ENCODE results near the gene MYO15A.
"Not testable (repeated sequence)": the region's sequence is repeated elsewhere in the genome, so short reads cannot be mapped to it uniquely, and the experiment has no call there.

MYO15A gene

GRCh38 chr17:18184143-18185031 lies 75.8 kb downstream of the MYO15A start:
- DNase-seq (ENCODE audit: low read depth), result peak; percentile 56

DNA sequence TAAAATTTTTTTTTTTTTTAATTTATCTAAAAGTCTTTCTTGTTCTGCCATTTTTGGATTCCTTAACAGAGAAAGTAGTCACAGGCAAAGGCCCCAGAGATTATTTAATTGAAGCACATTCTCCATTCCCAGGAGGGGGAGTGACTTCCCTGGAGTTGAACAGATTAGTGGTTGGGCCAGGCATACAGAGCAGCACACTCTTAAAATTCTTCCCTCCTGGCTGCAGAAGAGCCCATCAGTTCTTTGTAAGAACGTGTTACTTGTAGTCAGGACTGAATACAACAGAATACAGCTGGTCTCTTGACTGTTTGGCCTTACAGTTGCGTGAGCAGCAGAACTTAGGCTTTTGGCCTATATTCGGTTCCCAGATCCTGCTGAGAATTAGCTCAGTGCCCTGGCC lies 76.8 kb downstream of the MYO15A start:
- peak; percentile 49 for DNase-seq (ENCODE audit: low read depth)

- DNase-seq (ENCODE audit: low read depth), result peak; percentile 27
These were observed 77.5 kb downstream of the MYO15A start for GRCh38 chr17:18185832-18186626.

GRCh38 chr17:18186627-18186982 lies 78.0 kb downstream of the MYO15A start:
- peak; percentile 28 for DNase-seq (ENCODE audit: low read depth)

DNA sequence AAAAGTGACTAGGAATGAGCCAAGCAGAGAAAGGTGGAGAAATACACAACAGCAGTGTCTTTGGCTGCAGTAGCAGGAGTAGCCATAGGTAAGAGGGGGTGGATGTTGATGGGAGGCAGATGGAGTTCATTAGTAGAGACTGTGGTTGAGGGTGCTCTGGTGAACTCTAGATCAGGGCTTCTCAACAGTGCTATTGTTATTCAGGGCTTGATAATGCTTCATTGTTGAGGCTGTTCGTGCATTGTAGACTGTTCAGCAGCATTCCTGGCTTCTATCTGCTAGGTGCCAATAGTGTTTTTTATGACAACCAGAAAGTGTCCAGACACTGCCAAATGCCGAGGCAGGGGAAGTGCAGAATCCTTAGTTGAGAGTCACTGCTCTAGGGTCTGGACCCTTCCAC lies 78.7 kb downstream of the MYO15A start:
- no peak for DNase-seq (ENCODE audit: low read depth)

DNA sequence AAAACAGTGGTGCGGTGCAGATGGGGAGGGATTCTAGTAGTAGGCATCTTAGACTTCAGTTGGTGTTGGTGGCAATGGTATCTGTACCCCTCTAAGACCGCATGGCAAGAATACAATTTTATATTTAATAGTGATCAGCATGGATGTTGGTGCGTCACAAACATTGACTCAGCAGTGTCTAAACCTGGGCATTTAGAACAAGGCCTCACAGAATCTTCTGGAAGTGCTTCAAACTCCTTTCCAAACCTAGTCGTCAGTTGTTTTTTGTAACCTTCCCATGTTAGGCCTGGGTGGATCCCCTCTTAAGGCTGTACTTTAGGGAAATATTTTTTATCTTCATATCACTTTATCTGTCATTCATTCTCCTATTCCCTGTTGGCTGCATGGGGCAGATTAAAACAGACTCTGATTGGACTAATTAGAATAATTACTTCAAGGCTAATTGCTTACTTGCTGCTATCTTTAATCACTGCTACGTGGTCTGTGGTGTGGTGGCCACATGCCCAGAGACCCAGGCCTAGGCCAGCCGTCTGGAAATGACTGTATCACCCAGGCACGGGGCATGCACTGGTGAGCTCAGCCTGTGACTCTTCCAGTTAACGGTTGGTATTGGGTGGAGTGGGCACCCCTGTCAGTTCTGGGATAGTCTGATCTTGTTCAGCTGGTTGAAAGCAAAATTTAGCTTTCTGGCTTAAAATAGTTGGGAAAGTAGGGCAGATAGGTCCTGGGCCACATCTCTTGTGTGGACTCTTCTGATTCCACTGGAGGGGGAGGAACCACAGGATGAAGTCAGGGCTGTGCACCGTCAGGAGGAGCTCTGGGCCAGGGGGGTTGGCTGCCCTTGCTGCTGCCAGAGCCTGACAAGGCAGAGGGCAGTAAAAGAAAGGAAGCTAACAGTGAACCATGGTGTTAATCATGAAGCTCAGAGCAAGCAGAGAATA lies 79.5 kb downstream of the MYO15A start:
- DNase-seq (ENCODE audit: low read depth), result peak; percentile 47

DNA sequence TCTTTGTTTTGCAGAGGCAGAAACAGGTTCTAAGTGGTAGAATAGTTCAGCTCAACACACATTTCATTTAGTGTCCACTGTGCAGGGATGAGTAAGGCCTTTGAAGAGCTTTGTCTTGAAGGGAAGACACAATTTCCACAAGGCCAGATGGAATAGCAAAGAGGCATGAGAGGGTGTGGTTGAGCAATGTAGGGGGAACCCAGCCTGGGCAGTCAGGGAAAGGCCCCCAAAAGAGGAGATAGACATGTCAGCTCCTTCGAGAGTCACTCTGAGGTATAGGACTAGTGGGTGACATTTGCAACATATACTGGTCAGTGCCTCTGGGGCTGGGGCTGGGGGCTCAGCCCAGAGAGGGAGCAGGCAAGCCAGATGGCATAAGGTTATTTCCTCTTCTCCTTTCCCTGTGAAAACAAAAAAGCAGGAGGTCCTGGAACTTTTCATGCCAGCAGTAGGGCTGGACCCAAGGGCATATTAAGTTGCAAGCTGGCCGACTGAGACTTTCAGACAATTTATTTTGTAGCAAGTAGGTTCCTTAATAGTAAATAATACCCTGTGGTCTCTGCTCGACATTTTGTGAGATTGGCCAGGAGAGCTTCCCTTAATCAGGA lies 82.2 kb downstream of the MYO15A start:
- DNase-seq (ENCODE audit: low read depth), result no peak

GRCh38 chr17:18191236-18191667 lies 82.7 kb downstream of the MYO15A start:
- DNase-seq (ENCODE audit: low read depth), result no peak

- no peak for DNase-seq (ENCODE audit: low read depth)
These were observed 83.4 kb downstream of the MYO15A start for GRCh38 chr17:18191967-18192366.

DNA sequence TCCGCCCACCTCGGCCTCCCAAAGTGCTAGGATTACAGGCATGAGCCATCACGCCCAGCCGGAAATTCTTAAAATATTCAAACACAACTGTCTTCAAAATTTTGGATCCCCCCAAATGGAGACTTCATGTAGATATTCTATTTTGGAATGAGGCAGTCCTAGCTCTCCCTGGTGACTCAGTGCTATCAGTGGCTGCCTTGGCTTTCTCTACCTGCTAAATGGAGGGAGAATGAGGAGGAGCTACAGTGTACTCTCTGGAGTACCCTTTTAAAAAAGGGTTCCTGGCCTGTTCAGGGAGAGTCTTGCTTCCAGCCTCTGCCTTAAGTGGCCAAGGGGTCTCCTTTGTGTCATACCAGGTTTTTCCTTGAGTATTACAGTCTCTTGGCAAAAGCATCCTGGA lies 85.8 kb downstream of the MYO15A start:
- no peak for DNase-seq (ENCODE audit: low read depth)

DNA sequence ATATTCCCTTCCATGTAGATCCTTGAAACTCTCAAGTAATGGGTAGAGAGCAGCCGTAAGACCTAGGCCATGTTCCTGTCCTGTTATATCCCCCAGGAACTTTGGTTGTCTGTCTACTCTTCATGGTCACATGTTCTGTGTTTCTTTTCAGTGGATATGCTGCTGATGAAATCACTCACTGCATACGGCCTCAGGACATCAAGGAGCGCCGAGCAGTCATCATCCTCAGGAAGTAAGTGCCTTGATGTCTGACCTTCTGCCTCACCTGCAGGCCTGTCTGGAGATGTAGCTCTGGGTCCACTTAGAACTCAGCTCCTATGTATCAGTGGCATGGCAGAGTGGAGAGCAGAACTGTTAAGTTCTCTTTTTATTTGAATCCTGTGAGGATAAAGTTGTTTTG lies 86.2 kb downstream of the MYO15A start:
- no peak for DNase-seq (ENCODE audit: low read depth)

DNA sequence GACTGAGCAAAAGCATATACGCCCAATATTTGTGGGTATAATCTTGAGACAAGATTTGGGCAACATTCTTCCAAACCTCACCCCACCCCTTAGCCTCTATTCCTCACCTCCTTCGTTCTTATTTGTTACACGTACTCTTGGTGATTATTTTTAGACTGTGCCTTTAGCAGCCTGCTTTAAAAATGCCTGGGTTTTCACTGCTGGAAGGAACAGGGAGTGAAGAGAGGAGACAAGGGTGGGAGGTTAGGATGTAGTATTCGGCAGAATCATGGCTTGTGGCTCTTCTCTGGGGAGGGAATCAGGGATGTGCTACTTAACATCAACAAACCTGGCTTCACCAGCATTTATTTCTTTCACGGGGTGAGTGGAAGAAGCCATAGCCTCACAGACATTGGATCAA lies 86.7 kb downstream of the MYO15A start:
- no peak for DNase-seq (ENCODE audit: low read depth)

DNA sequence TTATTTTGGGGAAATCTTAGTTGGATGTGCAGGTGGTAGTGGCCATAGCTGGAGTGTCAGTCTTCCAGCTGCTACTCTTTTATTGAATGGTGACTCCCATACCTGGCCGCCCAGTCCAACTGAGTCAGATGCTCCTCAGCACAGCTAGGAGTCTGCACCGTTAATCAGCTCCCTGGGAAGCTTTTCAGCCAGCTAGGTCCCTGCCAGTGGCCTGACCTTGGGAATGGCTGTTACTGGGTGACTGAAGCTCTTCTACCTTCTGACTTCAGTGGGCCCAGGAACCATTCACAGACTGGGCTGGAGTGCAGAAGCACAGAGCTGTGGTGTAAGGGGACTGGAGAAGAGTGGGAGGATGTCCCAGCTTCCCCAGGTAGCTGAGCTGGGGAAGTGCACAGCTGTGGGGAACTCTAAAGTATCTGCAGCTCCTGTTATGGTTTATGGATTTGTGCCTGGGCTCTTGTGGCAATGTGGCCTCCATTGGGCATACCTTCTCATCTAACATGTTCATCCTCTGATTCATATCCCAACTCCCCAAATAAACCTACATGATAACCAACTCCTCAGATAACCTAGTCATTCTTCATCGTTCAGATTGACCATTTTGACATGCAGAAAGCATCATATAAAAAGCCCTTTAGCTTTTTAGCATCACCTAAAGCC lies 89.1 kb downstream of the MYO15A start:
- no peak for DNase-seq (ENCODE audit: low read depth)

DNA sequence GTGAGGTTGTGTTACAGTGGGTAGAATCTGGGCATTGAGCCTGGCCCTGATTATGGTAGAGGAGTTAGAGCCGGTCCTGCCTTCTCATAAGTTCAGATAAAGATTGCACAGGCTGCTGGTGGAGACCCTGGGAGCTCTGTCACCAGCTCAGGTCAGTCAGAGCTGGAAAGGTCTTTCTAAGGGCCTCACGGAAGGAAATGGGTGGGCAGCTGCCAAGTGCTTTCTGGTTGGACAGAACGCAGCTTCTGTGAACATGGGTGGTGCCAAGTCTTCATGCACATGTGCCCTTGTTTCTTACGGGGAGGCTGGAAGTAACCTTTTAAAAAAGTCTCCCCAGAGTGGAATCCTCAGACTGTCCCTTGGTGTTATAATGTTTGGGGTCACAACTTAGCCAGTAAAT lies 90.0 kb downstream of the MYO15A start:
- no peak for DNase-seq (ENCODE audit: low read depth)

DNA sequence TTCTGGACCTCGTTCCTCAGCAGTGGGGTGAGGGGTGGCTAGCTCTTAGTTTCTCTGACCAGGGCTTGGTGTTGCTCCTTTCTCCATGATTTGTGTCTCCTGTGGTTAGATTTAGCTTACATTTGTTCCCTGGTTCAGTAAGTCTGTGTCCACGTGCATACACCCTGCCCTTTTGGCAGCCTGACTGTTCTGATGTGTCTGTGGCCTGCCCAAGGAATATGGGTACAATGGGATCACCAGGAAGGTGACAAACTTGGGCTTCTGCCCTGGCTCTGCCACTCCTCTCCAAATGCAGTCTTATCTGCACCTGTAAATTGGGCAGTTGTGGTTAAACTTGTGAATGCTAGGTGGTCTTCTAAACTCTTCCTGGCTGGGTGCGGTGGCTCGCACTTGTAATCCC lies 92.6 kb downstream of the MYO15A start:
- DNase-seq (ENCODE audit: low read depth), result no peak

DNA sequence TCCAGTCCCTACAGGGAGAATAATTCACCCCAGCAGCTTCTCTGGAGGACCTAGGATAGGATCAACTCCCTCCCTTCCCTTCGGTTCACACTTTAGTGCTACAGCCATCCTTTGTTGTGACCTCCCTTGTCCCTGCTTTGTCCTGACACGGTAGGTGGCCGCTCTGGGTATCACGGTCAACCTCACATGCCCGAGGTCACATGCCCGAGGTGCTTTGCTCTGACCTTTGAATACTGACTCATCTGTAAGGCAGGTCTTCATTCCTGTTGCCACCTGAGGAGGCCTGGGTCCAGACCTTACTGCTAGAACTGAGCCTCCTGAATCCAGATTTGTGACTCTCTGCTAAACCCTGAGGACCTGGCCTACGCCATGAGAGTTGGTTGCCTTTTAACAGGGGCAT lies 94.8 kb downstream of the MYO15A start:
- DNase-seq (ENCODE audit: low read depth), result no peak

DNA sequence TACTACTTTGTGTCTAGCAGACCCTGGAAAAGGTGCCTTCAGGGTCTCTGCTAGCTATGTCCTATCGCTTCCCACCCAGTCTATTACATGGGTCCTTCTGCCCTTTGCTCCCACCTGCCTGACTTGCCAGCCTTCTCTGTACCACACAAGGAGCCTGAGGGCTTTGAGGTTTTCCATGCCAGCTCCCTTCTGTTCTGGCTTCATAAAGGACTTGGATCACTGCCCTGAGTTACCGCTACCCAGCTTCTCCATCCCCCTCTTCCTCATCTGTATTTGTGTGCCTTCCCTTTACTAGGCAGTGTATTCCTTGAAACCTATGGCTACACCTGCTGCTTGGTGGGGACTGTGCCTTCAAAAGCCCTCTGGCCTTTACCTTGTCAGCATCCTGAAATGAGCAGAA lies 97.3 kb downstream of the MYO15A start:
- no peak for DNase-seq (ENCODE audit: low read depth)

DNA sequence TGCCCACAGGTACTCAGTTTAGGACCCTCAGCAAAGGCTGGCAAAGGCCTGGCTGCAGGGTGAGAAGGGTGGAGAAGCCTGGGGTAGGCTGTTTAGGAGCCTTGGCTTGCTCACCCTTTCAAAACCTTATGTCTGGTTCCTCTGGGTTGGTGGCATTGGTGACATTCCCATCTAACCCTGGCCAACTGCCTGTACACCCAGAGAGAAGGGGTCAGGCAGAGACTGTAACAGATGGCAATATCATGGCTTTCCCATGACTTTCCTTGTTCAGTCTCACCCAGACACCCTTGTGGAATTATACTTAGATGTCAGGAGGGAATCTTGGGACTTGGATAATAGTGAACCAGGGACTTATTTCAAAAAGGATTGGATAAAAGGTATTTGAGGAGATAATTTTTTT lies 98.4 kb downstream of the MYO15A start:
- no peak for DNase-seq (ENCODE audit: low read depth)

GRCh38 chr17:18208092-18208491 lies 99.5 kb downstream of the MYO15A start:
- DNase-seq (ENCODE audit: low read depth), result no peak

DNA sequence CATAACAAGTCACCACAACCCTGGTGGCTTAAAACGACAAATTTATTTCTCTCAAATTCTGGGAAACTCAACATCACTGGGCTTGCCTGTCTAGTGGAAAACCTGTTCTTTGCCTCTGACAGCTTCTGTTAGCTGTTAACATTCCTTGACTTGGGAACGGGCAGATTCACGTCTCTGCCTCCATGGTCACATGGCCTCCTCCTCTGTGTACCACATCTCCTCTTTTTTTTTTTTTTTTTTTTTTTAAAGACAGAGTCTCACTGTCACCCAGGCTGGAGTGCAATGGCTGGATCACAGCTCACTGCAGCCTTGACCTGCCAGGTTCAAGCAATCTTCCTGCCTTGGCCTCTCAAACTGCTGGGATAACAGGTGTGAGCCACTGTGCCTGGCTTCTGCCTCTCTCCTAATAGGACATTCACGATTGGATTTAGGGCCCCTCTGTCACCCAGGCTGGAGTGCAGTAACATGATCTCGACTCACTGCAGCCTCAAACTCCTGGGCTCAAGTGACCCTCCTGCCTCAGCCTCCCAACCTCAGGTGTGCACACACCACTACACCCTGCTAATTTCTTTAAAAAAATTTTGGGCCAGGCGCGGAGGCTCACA lies 105.2 kb downstream of the MYO15A start:
- DNase-seq (ENCODE audit: low read depth), result no peak

DNA sequence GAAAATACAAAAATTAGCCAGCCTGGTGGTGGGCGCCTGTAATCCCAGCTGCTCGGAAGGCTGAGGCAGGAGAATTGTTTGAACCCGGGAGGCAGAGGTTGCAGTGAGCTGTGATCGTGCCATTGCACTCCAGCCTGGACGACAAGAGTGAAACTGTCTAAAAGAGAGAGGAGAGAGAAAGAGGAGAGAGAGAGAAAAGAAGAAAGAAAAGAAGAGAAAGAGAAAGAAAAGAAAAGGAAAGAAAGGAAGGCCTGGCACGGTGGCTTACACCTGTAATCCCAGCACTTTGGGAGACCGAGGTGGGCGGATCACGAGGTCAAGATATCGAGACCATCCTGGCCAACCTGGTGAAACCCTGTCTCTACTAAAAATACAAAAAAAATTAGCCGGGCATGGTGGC lies 108.3 kb downstream of the MYO15A start:
- not testable (repeated sequence) for DNase-seq (ENCODE audit: low read depth)
